ENCODE results near the gene SPNS1. TPM values are rescaled to one million over a fixed set of nuclear protein-coding genes. Genes with fewer than 3 reads are reported as not detected.

The SPNS1 gene
- total and polyA plus RNA-seq, 2 of the 8 experiments (the other 6 are each of a cell fraction or from before 2014, with no cell fraction given), result 48.8 to 66.9 TPM

DNA sequence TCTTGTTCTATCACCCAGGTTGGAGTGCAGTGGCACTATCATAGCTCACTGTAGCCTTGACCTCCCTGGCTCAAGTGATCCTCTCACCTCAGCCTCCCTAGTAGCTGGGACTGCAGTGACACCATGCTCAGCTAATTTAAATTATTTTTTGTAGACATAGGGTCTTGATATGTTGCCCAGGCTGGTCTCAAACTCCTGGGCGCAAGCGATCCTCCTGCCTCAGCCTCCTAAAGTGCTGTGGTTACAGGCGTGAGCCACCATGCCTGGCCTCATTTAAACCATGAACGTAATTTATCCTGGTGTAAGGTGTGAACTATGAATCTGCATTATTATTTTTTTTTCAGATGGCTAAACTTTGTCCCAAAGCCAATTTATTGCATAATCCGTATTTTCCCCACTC, 47.6 kb downstream of the SPNS1 start:
- FAIRE-seq, result no peak
- no peaks in the 10 kb centered on the region for H3K79me2 ChIP-seq (ENCODE audit: control insufficient read depth in 1 of 2, insufficient read depth in 2 of 2, low read length in 2 of 2)
- H3K23ac ChIP-seq (ENCODE audit: insufficient read length), result no peak overlapping the region
- no peak overlapping the region for H3K14ac ChIP-seq (ENCODE audit: insufficient read length)
- no peak overlapping the region for H4K5ac ChIP-seq (ENCODE audit: insufficient read length, low read depth, low read length)
- H2AK5ac ChIP-seq (ENCODE audit: low read depth, low read length), result no peak overlapping the region
- no peaks in the 10 kb centered on the region for H3K27me3 ChIP-seq (replicated peaks in 1 of 4; ENCODE audit: control insufficient read depth in 3 of 4, extremely low read depth in 1 of 4, insufficient read depth in 3 of 4, low read length in 3 of 4)
- no peak for DNase-seq (ENCODE audit: low read depth in 1 of 2, low spot score in 2 of 2)
- no peak overlapping the region for H2BK15ac ChIP-seq (ENCODE audit: low read length)
- no peak overlapping the region for H2BK5ac ChIP-seq (ENCODE audit: low read depth, low read length)
- no peak overlapping the region for H3K9ac ChIP-seq (replicated peaks in 1 of 4; ENCODE audit: extremely low read depth in 1 of 4, low read depth in 3 of 4, low read length in 3 of 4)
- H2BK120ac ChIP-seq (replicated peaks; ENCODE audit: low read depth, low read length), result no peak overlapping the region
- no peak overlapping the region for H2BK20ac ChIP-seq (ENCODE audit: low read length)
- H3K4me2 ChIP-seq (ENCODE audit: insufficient read depth in 1 of 2, low read depth in 2 of 2, low read length in 2 of 2), result no peak overlapping the region
- no peak overlapping the region for H3K4ac ChIP-seq (replicated peaks; ENCODE audit: insufficient read length, low read depth, low read length)
- H3K18ac ChIP-seq (ENCODE audit: extremely low read depth, low read length), result no peak overlapping the region
- no peaks in the 10 kb centered on the region for H3K79me1 ChIP-seq (ENCODE audit: low read depth, low read length)
- WGBS, 2 experiments (ENCODE audit: extremely low coverage in 1 of 2, insufficient coverage in 1 of 2, insufficient read length in 1 of 2, insufficient replicate concordance in 2 of 2, low coverage in 1 of 2, low lambda C conversion rate in 2 of 2, missing lambda C conversion rate in 1 of 2), result 91% methylated on average over 5 of the region's 5 CpGs; no CpG with 5 or more reads in 1 of the 2 experiments
- no peak overlapping the region for H4K91ac ChIP-seq (replicated peaks; ENCODE audit: insufficient read length, low read length)
- CTCF ChIA-PET (ENCODE audit: partially characterized antibody), result interaction anchor here (0.8 to 3.5 kb wide), 2 partner anchors 12 to 43 kb away, joined by 3 to 15 read pairs; no protein-coding TSS in a partner anchor
- H3K36me3 ChIP-seq (ENCODE audit: control insufficient read depth in 2 of 4, insufficient read depth in 4 of 4, low read length in 3 of 4), result no peaks in the 10 kb centered on the region
- H3K4me3 ChIP-seq (ENCODE audit: extremely low read depth in 1 of 4, insufficient read depth in 2 of 4, low read depth in 3 of 4, low read length in 4 of 4), result no peak overlapping the region
- H2BK12ac ChIP-seq (ENCODE audit: low read depth, low read length), result no peak overlapping the region
- H4K20me1 ChIP-seq (replicated peaks in 1 of 2; ENCODE audit: control insufficient read depth in 1 of 2, insufficient read depth in 2 of 2, low read length in 2 of 2), result no peaks in the 10 kb centered on the region
- POLR2A ChIA-PET (ENCODE audit: partially characterized antibody), result no interaction called here
- no peak overlapping the region for H2AFZ ChIP-seq (ENCODE audit: low read length)
- no peaks in the 10 kb centered on the region for H3K9me3 ChIP-seq (ENCODE audit: insufficient read depth in 2 of 2, low read depth in 1 of 2, low read length in 1 of 2)
- H3K4me1 ChIP-seq (replicated peaks in 1 of 4; ENCODE audit: control insufficient read depth in 3 of 4, insufficient read depth in 4 of 4, low read length in 3 of 4), result no peaks in the 10 kb centered on the region
- no peaks in the 10 kb centered on the region for H3K23me2 ChIP-seq (ENCODE audit: low read depth, low read length)
- no peak overlapping the region for H3K56ac ChIP-seq (replicated peaks; ENCODE audit: insufficient read length, low read depth, low read length)
- H4K8ac ChIP-seq (ENCODE audit: extremely low read depth, insufficient read depth, low read length), result no peak overlapping the region
- H3K27ac ChIP-seq (ENCODE audit: low read depth, low read length), result no peak overlapping the region
- TF ChIP-seq ASH2L (IDR thresholded peaks at IDR 0.05; ENCODE audit: low read length), result no peak
- TF ChIP-seq SAP30 (IDR thresholded peaks at IDR 0.05; ENCODE audit: insufficient read depth, insufficient replicate concordance, low read length), result no peak
- TF ChIP-seq GTF2F1 (IDR thresholded peaks at IDR 0.05; ENCODE audit: borderline replicate concordance, low read depth, low read length), result no peak
- TF ChIP-seq POU5F1 (IDR thresholded peaks at IDR 0.05; ENCODE audit: low read depth, low read length), result no peak
- no peak for TF ChIP-seq RAD21 (IDR thresholded peaks at IDR 0.05 in 1 of 2, conservative IDR thresholded peaks at IDR 0.05 in 1 of 2; ENCODE audit: low read depth in 2 of 2, low read length in 2 of 2)
- TF ChIP-seq JUN (IDR thresholded peaks at IDR 0.05; ENCODE audit: low read depth, low read length), result no peak
- no peak for TF ChIP-seq RFX5 (IDR thresholded peaks at IDR 0.05; ENCODE audit: borderline replicate concordance, low read depth, low read length)
- TF ChIP-seq TAF7 (optimal IDR thresholded peaks at IDR 0.05; ENCODE audit: borderline replicate concordance, low read depth, low read length), result no peak

All from H1 (cell line).